Neutrophil (primary cell): ENCODE data around the gene RABGAP1L.
"Not testable (repeated sequence)": the region's sequence is repeated elsewhere in the genome, so short reads cannot be mapped to it uniquely, and the experiment has no call there.

Source experiments
- H3K27ac ChIP-seq: fragments of 200-600 bp; sonication (generic); 2 replicates; pipeline ENCODE4 v1.5.1; 2016; ENCODE audit warnings: mild to moderate bottlenecking, moderate library complexity
- H3K27me3 ChIP-seq: fragments of 200-600 bp; sonication (generic); 2 replicates; pipeline ENCODE4 v1.6.0; 2016; ENCODE audit warnings: mild to moderate bottlenecking
- H3K36me3 ChIP-seq: fragments of 200-600 bp; sonication (generic); 2 replicates; pipeline ENCODE4 v1.5.1; 2017
- H3K4me1 ChIP-seq, 2 experiments: fragments of 200-600 bp in 1 of 2; sonication (generic) in 1 of 2; 1 replicate in 1 of 2; 2 replicates in 1 of 2; pipeline versions ENCODE4 v1.5.1 to v1.6.1; 2013 to 2016; ENCODE audit warnings: low read depth in 1 of 2, low read length in 1 of 2, mild to moderate bottlenecking in 1 of 2, moderate library complexity in 1 of 2; ENCODE audit not compliant: control insufficient read depth in 1 of 2, insufficient read depth in 1 of 2
- H3K4me3 ChIP-seq, 2 experiments: fragments of 200-600 bp in 1 of 2; sonication (generic) in 1 of 2; 1 replicate in 1 of 2; 2 replicates in 1 of 2; pipeline ENCODE4 v1.5.1; 2013 to 2016; ENCODE audit warnings: low read depth in 1 of 2, low read length in 1 of 2, mild to moderate bottlenecking in 1 of 2, moderate library complexity in 1 of 2
- H3K9me3 ChIP-seq: fragments of 200-600 bp; sonication (generic); 2 replicates; pipeline ENCODE4 v1.5.1; 2016
- CTCF ChIP-seq: fragments of 200-600 bp; sonication (generic); IDR thresholded peaks from 2 replicates; pipeline ENCODE4 v1.5.1; 2016; ENCODE audit warnings: antibody characterized with exemption

The RABGAP1L gene

GRCh38 chr1:174703309-174703708 is 544.0 kb downstream of the RABGAP1L start:
- Histone ChIP-seq H3K4me1 (no peaks in the 10 kb centered on the region), H3K4me3 (no peak overlapping the region)
- TF ChIP-seq CTCF = no peak

GRCh38 chr1:174704300-174704699 is 545.0 kb downstream of the RABGAP1L start:
- Histone ChIP-seq H3K9me3 (no peaks in the 10 kb centered on the region), H3K36me3 (no peaks in the 10 kb centered on the region), H3K27ac (no peak overlapping the region), H3K27me3 (no peaks in the 10 kb centered on the region), H3K4me3 (no peak overlapping the region), H3K4me1 (no peaks in the 10 kb centered on the region)
- TF ChIP-seq CTCF = no peak

More at GRCh38 chr1:174703309-174703708, 544.0 kb downstream of the RABGAP1L start:
- no peak overlapping the region for H3K27ac ChIP-seq
- no peaks in the 10 kb centered on the region for H3K27me3 ChIP-seq
- no peaks in the 10 kb centered on the region for H3K36me3 ChIP-seq
- no peaks in the 10 kb centered on the region for H3K9me3 ChIP-seq

- H3K4me3 ChIP-seq = no peak overlapping the region
- H3K27me3 ChIP-seq = no peaks in the 10 kb centered on the region
- H3K9me3 ChIP-seq = no peaks in the 10 kb centered on the region
- H3K27ac ChIP-seq = no peak overlapping the region
- no peak for TF ChIP-seq CTCF
- no peaks in the 10 kb centered on the region for H3K36me3 ChIP-seq
- no peaks in the 10 kb centered on the region for H3K4me1 ChIP-seq
These were observed 551.8 kb downstream of the RABGAP1L start for GRCh38 chr1:174710868-174711845.

GRCh38 chr1:174711848-174712247 is 552.5 kb downstream of the RABGAP1L start:
- not testable (repeated sequence) for H3K4me1 ChIP-seq, H3K9me3 ChIP-seq, H3K36me3 ChIP-seq, H3K4me3 ChIP-seq, H3K27me3 ChIP-seq, H3K27ac ChIP-seq

GRCh38 chr1:174712541-174712940 is 553.2 kb downstream of the RABGAP1L start:
- H3K9me3 ChIP-seq = no peaks in the 10 kb centered on the region
- no peak overlapping the region for H3K4me3 ChIP-seq
- H3K4me1 ChIP-seq = no peaks in the 10 kb centered on the region
- no peaks in the 10 kb centered on the region for H3K27me3 ChIP-seq
- no peak for TF ChIP-seq CTCF
- no peak overlapping the region for H3K27ac ChIP-seq
- no peaks in the 10 kb centered on the region for H3K36me3 ChIP-seq

- H3K27ac ChIP-seq = no peak overlapping the region
- H3K27me3 ChIP-seq = no peaks in the 10 kb centered on the region
- no peak for TF ChIP-seq CTCF
These were observed 554.5 kb downstream of the RABGAP1L start for GRCh38 chr1:174713796-174714195.

More at GRCh38 chr1:174713796-174714195, 554.5 kb downstream of the RABGAP1L start:
- H3K4me3 ChIP-seq = no peak overlapping the region
- no peaks in the 10 kb centered on the region for H3K36me3 ChIP-seq
- H3K9me3 ChIP-seq = no peaks in the 10 kb centered on the region
- no peaks in the 10 kb centered on the region for H3K4me1 ChIP-seq
